ENCODE results near the gene OR9Q1. TPM values are rescaled to one million over a fixed set of nuclear protein-coding genes. Genes with fewer than 3 reads are reported as not detected.

Gene OR9Q1
- total and polyA plus RNA-seq, 4 donors = not detected

- no peak within 1 kb of the TSS for H3K27ac ChIP-seq (ENCODE audit: low read depth in 1 of 2, low read length in 2 of 2)
- no peaks in the 10 kb centered on the region for H3K4me1 ChIP-seq (ENCODE audit: control insufficient read depth in 4 of 4, insufficient read depth in 4 of 4, low read length in 3 of 4)
- no peaks in the 10 kb centered on the region for H3K36me3 ChIP-seq (ENCODE audit: control insufficient read depth in 4 of 4, insufficient read depth in 3 of 4, low read depth in 1 of 4, low read length in 3 of 4)
- no peak within 1 kb of the TSS for H3K9ac ChIP-seq (ENCODE audit: low read depth in 1 of 2, low read length in 2 of 2)
- no peak within 1 kb of the TSS for H3K4me3 ChIP-seq (ENCODE audit: low read depth in 1 of 3, low read length in 3 of 3)
- H3K27me3 ChIP-seq (ENCODE audit: control insufficient read depth in 4 of 4, insufficient read depth in 4 of 4, low read length in 3 of 4) = no peaks in the 10 kb centered on the region
- TF ChIP-seq YY1 (IDR thresholded peaks at IDR 0.05) = no peak
- no peak for TF ChIP-seq HNF4A (conservative IDR thresholded peaks at IDR 0.05)
- no peak for TF ChIP-seq NR2F2 (IDR thresholded peaks at IDR 0.05)
- no peak for TF ChIP-seq ZBTB33 (IDR thresholded peaks at IDR 0.05)
- TF ChIP-seq RAD21 (IDR thresholded peaks at IDR 0.05) = no peak
- TF ChIP-seq JUND (IDR thresholded peaks at IDR 0.05) = no peak
- TF ChIP-seq RXRA (IDR thresholded peaks at IDR 0.05) = no peak
- DNase-seq (ENCODE audit: low spot score) = no peak
- no peaks in the 10 kb centered on the region for H3K9me3 ChIP-seq (ENCODE audit: control insufficient read depth in 4 of 4, low read length in 3 of 4)
Measured at GRCh38 chr11:58030653-58031052, 7.0 kb downstream of the OR9Q1 start, which contains the start of gene OR6Q1. OR6Q1 (plus strand) TSS chr11:58030953; CDS start chr11:58030953, 0 bp downstream.

- H3K4me3 ChIP-seq (ENCODE audit: low read depth in 1 of 3, low read length in 3 of 3) = no peak overlapping the region
- H3K4me1 ChIP-seq (ENCODE audit: control insufficient read depth in 4 of 4, insufficient read depth in 4 of 4, low read length in 3 of 4) = no peaks in the 10 kb centered on the region
- no peak overlapping the region for H3K27ac ChIP-seq (ENCODE audit: low read depth in 1 of 2, low read length in 2 of 2)
- WGBS = 84% methylated on average over 2 of the region's 2 CpGs
- no peaks in the 10 kb centered on the region for H3K27me3 ChIP-seq (ENCODE audit: control insufficient read depth in 4 of 4, insufficient read depth in 4 of 4, low read length in 3 of 4)
- TF ChIP-seq GABPA (IDR thresholded peaks at IDR 0.05 in 1 of 2, conservative IDR thresholded peaks at IDR 0.05 in 1 of 2) (no peak), HNF4A (conservative IDR thresholded peaks at IDR 0.05) (no peak), CTCF (IDR thresholded peaks at IDR 0.05; ENCODE audit: low read depth, low read length, missing input control) (no peak), SP1 (IDR thresholded peaks at IDR 0.05) (no peak), TAF1 (conservative IDR thresholded peaks at IDR 0.05) (no peak), FOXA2 (IDR thresholded peaks at IDR 0.05) (no peak), FOXA1 (IDR thresholded peaks at IDR 0.05) (no peak), JUND (IDR thresholded peaks at IDR 0.05) (no peak), MAX (IDR thresholded peaks at IDR 0.05) (no peak), NR2F2 (IDR thresholded peaks at IDR 0.05) (no peak), RXRA (IDR thresholded peaks at IDR 0.05) (no peak), ZBTB33 (IDR thresholded peaks at IDR 0.05) (no peak), YY1 (IDR thresholded peaks at IDR 0.05) (no peak), REST (IDR thresholded peaks at IDR 0.05) (no peak), EGR1 (IDR thresholded peaks at IDR 0.05; ENCODE audit: low read depth in 2 of 2) (no peak), HNF4G (IDR thresholded peaks at IDR 0.05) (no peak)
- H3K36me3 ChIP-seq (ENCODE audit: control insufficient read depth in 4 of 4, insufficient read depth in 3 of 4, low read depth in 1 of 4, low read length in 3 of 4) = no peaks in the 10 kb centered on the region
- peaks cover 0 to 3% (median 0%) of the 10 kb centered on the region in 4 donors for H3K9me3 ChIP-seq (ENCODE audit: control insufficient read depth in 4 of 4, low read length in 3 of 4)
- DNase-seq (ENCODE audit: low spot score) = no peak
- H3K9ac ChIP-seq (ENCODE audit: low read depth in 1 of 2, low read length in 2 of 2) = no peak overlapping the region
Measured at GRCh38 chr11:58034471-58034870, 10.8 kb downstream of the OR9Q1 start.
